NCI-H146 (cell line): ENCODE data around the gene ZNF282.
"Not testable (repeated sequence)": the region's sequence is repeated elsewhere in the genome, so short reads cannot be mapped to it uniquely, and the experiment has no call there.

Experiments used
- DNase-seq: peaks from one replicate; lab custom pipeline; 2025; lab: John Stamatoyannopoulos, UW

ZNF282 gene

GRCh38 chr7:149257146-149257545 is 61.8 kb downstream of the ZNF282 start:
- DNase-seq: no peak

GRCh38 chr7:149261316-149261828 is 66.0 kb downstream of the ZNF282 start:
- peak; percentile 41 for DNase-seq

- DNase-seq: peak; percentile 87
Measured at GRCh38 chr7:149261829-149262617, 66.7 kb downstream of the ZNF282 start, which contains the start of gene ZNF783. Gene ZNF783, plus strand, starts transcription at chr7:149262196. Its CDS starts 138 bp downstream, at chr7:149262334.

- no peak for DNase-seq
Measured at GRCh38 chr7:149266451-149266850, 71.1 kb downstream of the ZNF282 start.

GRCh38 chr7:149267733-149268132 is 72.4 kb downstream of the ZNF282 start:
- DNase-seq: no peak

GRCh38 chr7:149274424-149274823 is 79.1 kb downstream of the ZNF282 start:
- DNase-seq: not testable (repeated sequence)
